Gastroesophageal sphincter (tissue), 4 donors: Measurements from ENCODE around the gene CACNG6. TPM values are rescaled to one million over a fixed set of nuclear protein-coding genes. Genes with fewer than 3 reads are reported as not detected.

Experiments used
- ATAC-seq: fragments of 150-250 bp; one replicate; pipeline ENCODE4 v1.9.1; 2016; ENCODE audit warnings: mild to moderate bottlenecking, moderate library complexity
- H3K27ac ChIP-seq, 4 donors: fragments of 200-600 bp; sonication (generic) in 3 of 4; 1 replicate in 3 of 4; 2 replicates in 1 of 4; pipeline ENCODE4 v1.5.1; 2016 to 2019
- H3K27me3 ChIP-seq: fragments of 200-600 bp; sonication (generic); one replicate; pipeline ENCODE4 v1.5.1; 2019
- H3K36me3 ChIP-seq, 2 donors: fragments of 200-600 bp; sonication (generic); one replicate each; pipeline ENCODE4 v1.5.1; 2019; ENCODE audit warnings: control low read depth in 1 of 2
- H3K4me1 ChIP-seq, 3 donors: fragments of 200-600 bp; sonication (generic); 1 replicate in 2 of 3; 2 replicates in 1 of 3; pipeline ENCODE4 v1.5.1; 2016 to 2019; ENCODE audit warnings: control low read depth in 2 of 3
- H3K4me3 ChIP-seq, 2 donors: fragments of 200-600 bp; sonication (generic); one replicate each; pipeline ENCODE4 v1.5.1; 2019; ENCODE audit warnings: mild to moderate bottlenecking in 1 of 2, moderate library complexity in 1 of 2
- H3K9me3 ChIP-seq, 3 donors: fragments of 200-600 bp; sonication (generic); one replicate each; pipeline ENCODE4 v1.5.1; 2017 to 2019; ENCODE audit warnings: control low read depth in 2 of 3
- EP300 ChIP-seq: sonication (generic); formaldehyde crosslinking; IDR thresholded peaks from one replicate; pipeline ENCODE4 v1.6.1; 2017; ENCODE audit warnings: antibody characterized with exemption, mild to moderate bottlenecking
- POLR2A ChIP-seq, 2 donors: fragments of 450-650 bp; IDR thresholded peaks; one replicate each; pipeline ENCODE4 v1.6.1; 2017; ENCODE audit warnings: antibody characterized with exemption in 2 of 2, mild to moderate bottlenecking in 2 of 2, moderate library complexity in 1 of 2
- POLR2AphosphoS5 ChIP-seq: sonication (generic); formaldehyde crosslinking; IDR thresholded peaks from one replicate; pipeline ENCODE4 v1.6.1; 2017; ENCODE audit warnings: antibody characterized with exemption
- WGBS, 2 donors: methylation state at CpG; one replicate each; pipeline ENCODE4 v1.1.5; 2018; ENCODE audit warnings: low coverage in 1 of 2; 5-methylcytosine and 5-hydroxymethylcytosine counted together
- total RNA-seq, 4 donors: library from RNA; depleted of rRNA; stranded (reverse); fragments of >200 nt; gene quantifications; one replicate each; pipeline ENCODE4 v1.1.0, GENCODE V29; 2016
- TF ChIP-seq, protein P1 (sequence below), 4 experiments: fragments of 200-600 bp in 2 of 4; fragments of 450-650 bp in 2 of 4; sonication (generic) in 1 of 4; IDR thresholded peaks; one replicate each; pipeline ENCODE4 v1.5.1; 2017 to 2019; ENCODE audit warnings: antibody characterized with exemption in 4 of 4, mild to moderate bottlenecking in 2 of 4, moderate library complexity in 2 of 4

CACNG6 gene
- total RNA-seq, 4 donors from 2014 or later, result not detected

DNA sequence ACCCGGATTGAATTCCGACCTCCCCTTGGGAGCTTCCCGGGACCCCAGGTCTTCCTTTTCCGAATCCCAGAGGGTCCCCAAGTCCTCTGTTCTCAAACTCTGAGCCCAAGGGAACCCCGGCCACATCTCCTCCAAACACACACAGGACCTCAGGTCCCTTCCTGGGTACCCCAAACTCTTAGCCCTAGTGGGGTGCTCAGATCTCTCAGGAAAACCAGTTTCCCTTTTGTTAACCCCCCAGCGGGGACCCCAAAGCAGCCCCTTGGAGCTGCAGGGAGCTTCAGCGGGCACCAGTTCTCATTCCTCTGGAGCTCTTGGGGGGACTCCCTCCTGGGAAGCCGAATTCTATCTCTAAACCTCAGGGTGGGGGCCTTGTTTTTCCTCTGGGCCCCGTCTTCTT, 774 bp downstream of the CACNG6 start:
- Histone ChIP-seq H3K27ac (no peak overlapping the region), H3K9me3 (no peaks in the 10 kb centered on the region), H3K36me3 (no peaks in the 10 kb centered on the region), H3K4me3 (no peak overlapping the region), H3K4me1 (peaks cover 0 to 19% (median 4%) of the 10 kb centered on the region in 3 donors), H3K27me3 (peaks cover 88% of the 10 kb centered on the region)
- WGBS, 2 donors, result 58 to 76% methylated on average over 4 to 5 of the region's 9 CpGs
- ATAC-seq, result no peak
- TF ChIP-seq, protein P1, sequence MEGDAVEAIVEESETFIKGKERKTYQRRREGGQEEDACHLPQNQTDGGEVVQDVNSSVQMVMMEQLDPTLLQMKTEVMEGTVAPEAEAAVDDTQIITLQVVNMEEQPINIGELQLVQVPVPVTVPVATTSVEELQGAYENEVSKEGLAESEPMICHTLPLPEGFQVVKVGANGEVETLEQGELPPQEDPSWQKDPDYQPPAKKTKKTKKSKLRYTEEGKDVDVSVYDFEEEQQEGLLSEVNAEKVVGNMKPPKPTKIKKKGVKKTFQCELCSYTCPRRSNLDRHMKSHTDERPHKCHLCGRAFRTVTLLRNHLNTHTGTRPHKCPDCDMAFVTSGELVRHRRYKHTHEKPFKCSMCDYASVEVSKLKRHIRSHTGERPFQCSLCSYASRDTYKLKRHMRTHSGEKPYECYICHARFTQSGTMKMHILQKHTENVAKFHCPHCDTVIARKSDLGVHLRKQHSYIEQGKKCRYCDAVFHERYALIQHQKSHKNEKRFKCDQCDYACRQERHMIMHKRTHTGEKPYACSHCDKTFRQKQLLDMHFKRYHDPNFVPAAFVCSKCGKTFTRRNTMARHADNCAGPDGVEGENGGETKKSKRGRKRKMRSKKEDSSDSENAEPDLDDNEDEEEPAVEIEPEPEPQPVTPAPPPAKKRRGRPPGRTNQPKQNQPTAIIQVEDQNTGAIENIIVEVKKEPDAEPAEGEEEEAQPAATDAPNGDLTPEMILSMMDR (IDR thresholded peaks at IDR 0.05), result no peak

DNA sequence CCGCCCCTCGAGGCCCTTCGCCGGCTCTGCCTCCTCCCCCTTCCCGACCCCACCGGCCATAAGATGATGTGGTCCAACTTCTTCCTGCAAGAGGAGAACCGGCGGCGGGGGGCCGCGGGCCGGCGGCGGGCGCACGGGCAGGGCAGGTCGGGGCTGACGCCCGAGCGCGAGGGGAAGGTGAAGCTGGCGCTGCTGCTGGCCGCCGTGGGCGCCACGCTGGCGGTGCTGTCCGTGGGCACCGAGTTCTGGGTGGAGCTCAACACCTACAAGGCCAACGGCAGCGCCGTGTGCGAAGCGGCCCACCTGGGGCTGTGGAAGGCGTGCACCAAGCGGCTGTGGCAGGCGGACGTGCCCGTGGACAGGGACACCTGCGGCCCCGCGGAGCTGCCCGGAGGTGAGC, 1.4 kb downstream of the CACNG6 start:
- ATAC-seq, result no peak
- no peaks in the 10 kb centered on the region for H3K36me3 ChIP-seq
- 40% methylated on average over 1 of the region's 43 CpGs; no CpG with 5 or more reads in 1 of the 2 donors for WGBS, 2 donors
- H3K27me3 ChIP-seq, result peaks cover 83% of the 10 kb centered on the region
- peaks cover 0 to 19% (median 4%) of the 10 kb centered on the region in 3 donors for H3K4me1 ChIP-seq
- no peak overlapping the region for H3K27ac ChIP-seq
- H3K9me3 ChIP-seq, result no peaks in the 10 kb centered on the region
- TF ChIP-seq POLR2AphosphoS5 (no peak), EP300 (no peak), POLR2A (IDR thresholded peaks at IDR 0.05) (no peak)
- TF ChIP-seq, protein P1 (IDR thresholded peaks at IDR 0.05), result no peak
- H3K4me3 ChIP-seq, result no peak overlapping the region

DNA sequence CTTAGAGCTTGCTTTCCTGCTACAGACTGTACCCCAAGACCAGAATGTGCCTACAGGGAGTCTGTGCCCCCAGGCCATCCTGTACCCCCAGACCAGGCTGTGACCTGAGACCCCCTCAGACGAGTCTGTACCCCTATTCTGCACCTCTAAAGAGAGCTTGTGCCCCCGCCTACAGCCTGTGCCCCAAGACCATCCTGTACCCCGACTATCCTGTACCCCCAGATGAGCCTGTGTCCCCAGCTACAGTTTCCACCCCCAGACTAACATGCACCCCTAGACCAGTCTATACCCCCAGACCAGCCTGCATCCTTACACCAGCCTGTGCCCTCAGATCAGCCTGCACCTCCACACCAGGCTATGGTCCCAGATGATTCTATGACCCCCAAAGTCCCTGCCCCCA, 2.0 kb downstream of the CACNG6 start:
- Histone ChIP-seq H3K4me1 (peaks cover 0 to 19% (median 4%) of the 10 kb centered on the region in 3 donors), H3K9me3 (no peaks in the 10 kb centered on the region), H3K36me3 (no peaks in the 10 kb centered on the region), H3K27ac (no peak overlapping the region), H3K27me3 (peaks cover 83% of the 10 kb centered on the region), H3K4me3 (no peak overlapping the region)
- no peak for ATAC-seq
- 43% methylated on average over 2 of the region's 3 CpGs; no CpG with 5 or more reads in 1 of the 2 donors for WGBS, 2 donors
- no peak for TF ChIP-seq POLR2AphosphoS5
- no peak for TF ChIP-seq POLR2A (IDR thresholded peaks at IDR 0.05)
- no peak for TF ChIP-seq EP300
- TF ChIP-seq, protein P1 (IDR thresholded peaks at IDR 0.05), result no peak

DNA sequence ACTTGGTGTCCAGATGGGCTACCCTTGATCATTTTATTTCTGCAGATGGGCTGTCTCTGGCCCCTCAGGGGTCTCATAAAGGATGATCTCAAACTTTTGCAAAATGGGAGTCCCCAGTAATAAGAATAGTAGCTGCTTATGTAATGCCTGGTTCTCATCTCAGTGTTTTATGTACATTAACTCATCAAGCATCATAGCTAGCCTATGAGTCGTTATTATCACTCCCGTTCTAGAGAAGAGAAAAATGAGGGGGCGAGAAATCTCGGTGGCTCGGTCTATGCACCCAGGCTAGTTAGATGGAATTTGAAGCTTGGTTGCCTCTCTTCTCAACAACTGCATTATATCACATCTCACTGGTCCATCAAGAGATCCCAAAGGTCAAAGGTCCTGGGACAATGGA, 3.4 kb downstream of the CACNG6 start:
- no peak overlapping the region for H3K27ac ChIP-seq
- no peak for ATAC-seq
- H3K4me3 ChIP-seq, result no peak overlapping the region
- no peaks in the 10 kb centered on the region for H3K36me3 ChIP-seq
- TF ChIP-seq EP300, result no peak
- TF ChIP-seq, protein P1 (IDR thresholded peaks at IDR 0.05), result no peak
- TF ChIP-seq POLR2A (IDR thresholded peaks at IDR 0.05), result no peak
- no peak for TF ChIP-seq POLR2AphosphoS5
- peaks cover 0 to 16% (median 4%) of the 10 kb centered on the region in 3 donors for H3K4me1 ChIP-seq
- peaks cover 88% of the 10 kb centered on the region for H3K27me3 ChIP-seq
- no peaks in the 10 kb centered on the region for H3K9me3 ChIP-seq
- WGBS, 2 donors, result 73 to 80% methylated on average over 5 of the region's 5 CpGs

DNA sequence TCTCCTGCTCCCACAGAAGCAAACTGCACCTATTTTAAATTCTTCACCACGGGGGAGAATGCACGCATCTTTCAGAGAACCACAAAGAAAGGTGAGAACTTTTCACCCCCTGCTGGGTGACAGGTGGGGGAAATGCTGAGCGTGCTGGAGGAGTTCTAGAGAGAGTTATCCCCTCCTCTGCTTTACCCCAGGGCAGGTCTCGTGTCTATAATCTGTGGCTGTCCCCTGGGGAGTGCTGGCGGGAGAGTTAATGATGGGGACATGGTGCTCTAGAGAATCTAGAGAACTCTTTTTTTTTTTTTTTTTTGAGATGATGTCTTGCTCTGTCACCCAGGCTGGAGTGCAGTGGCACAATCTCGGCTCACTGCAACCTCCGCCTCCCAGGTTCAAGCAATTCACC, 6.8 kb downstream of the CACNG6 start:
- ATAC-seq, result no peak
- Histone ChIP-seq H3K36me3 (no peaks in the 10 kb centered on the region), H3K4me1 (no peaks in the 10 kb centered on the region), H3K4me3 (no peak overlapping the region), H3K27ac (no peak overlapping the region), H3K27me3 (peaks cover 92% of the 10 kb centered on the region), H3K9me3 (no peaks in the 10 kb centered on the region)
- TF ChIP-seq POLR2AphosphoS5, result no peak
- no peak for TF ChIP-seq EP300
- TF ChIP-seq POLR2A (IDR thresholded peaks at IDR 0.05), result no peak
- TF ChIP-seq, protein P1 (IDR thresholded peaks at IDR 0.05), result no peak
- WGBS, 2 donors, result 45% methylated on average over 5 of the region's 7 CpGs; no CpG with 5 or more reads in 1 of the 2 donors
